SW480 (cell line): ENCODE results near the gene ARHGEF35.
"Not testable (repeated sequence)": the region's sequence is repeated elsewhere in the genome, so short reads cannot be mapped to it uniquely, and the experiment has no call there.

Experiments
- DNase-seq: peaks from one replicate; pipeline ENCODE4 v3.0.0-alpha.2; 2016; ENCODE audit warnings: low spot score

Gene ARHGEF35

GRCh38 chr7:144195212-144195872, at the start of gene ARHGEF35:
Gene ARHGEF35, minus strand, starts transcription at chr7:144195833. Its CDS starts 7,450 bp downstream, at chr7:144188383.
- DNase-seq = not testable (repeated sequence)

GRCh38 chr7:144245372-144245771, 49.7 kb upstream of the ARHGEF35 start:
- DNase-seq = not testable (repeated sequence)

DNA sequence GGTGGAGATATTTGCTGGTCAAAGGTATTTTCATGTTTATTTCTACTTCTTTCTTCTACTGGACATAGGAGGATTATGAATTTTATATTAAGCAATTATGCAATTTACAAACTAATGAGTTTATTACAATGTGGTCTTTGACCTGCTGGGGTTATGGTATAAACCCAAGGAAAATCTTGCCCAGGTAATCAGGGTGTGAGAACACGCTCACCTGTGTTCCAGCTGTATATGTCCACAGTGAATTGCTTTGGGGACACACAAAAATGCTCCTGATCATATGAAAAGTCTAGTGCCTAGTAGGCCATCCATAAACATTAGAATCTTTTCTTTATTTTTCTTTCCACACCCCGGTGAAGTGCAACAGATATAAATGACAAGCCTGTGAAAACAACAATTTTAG, 43.7 kb upstream of the ARHGEF35 start, which contains the start of gene OR2A42:
TSS of gene OR2A42 (minus strand) at position 241 of the 400 bp plus-strand sequence. CDS start 6,762 bp downstream, outside the sequence.
- not testable (repeated sequence) for DNase-seq

GRCh38 chr7:144238530-144239082, 43.0 kb upstream of the ARHGEF35 start:
- DNase-seq = not testable (repeated sequence)

DNA sequence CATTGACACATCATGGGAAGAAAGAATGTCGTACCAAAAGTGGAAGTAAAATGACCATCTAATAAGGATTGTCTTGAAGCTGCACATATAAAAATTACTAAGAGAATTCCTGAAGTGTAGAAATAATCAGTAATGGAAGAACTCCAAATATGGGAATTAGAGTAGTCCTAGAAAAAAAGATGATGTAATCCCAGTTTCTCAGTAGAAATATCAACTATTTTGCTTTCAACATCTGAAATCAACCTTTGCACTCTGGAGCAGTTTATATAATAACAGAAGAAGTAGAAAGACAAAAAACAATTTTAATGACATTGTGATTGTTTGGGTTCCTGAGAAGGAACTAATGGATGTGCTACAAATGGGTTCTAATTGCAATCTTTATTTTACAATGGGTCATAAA, 37.4 kb upstream of the ARHGEF35 start:
- DNase-seq = not testable (repeated sequence)

DNA sequence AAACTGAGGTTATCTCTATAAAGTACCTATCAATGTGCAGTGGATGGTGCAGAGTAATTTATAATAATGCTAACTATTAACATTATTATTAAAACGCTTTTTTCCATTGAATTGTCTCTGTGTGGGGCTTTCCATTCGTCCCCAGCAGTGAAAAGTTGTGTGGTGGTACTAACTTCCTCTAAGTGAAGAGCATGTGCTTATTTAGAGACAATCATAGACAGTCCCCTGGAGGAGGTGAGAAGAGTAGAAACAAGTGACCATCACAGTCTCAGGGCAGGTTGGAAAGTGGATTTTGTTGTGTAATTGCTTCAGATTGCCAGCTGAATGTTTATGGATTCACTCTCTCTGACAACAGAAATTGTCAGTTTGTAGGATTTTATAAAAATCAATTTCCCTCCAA, 35.4 kb upstream of the ARHGEF35 start:
- not testable (repeated sequence) for DNase-seq

- DNase-seq = not testable (repeated sequence)
Observed at GRCh38 chr7:144228810-144229209, 33.2 kb upstream of the ARHGEF35 start.

DNA sequence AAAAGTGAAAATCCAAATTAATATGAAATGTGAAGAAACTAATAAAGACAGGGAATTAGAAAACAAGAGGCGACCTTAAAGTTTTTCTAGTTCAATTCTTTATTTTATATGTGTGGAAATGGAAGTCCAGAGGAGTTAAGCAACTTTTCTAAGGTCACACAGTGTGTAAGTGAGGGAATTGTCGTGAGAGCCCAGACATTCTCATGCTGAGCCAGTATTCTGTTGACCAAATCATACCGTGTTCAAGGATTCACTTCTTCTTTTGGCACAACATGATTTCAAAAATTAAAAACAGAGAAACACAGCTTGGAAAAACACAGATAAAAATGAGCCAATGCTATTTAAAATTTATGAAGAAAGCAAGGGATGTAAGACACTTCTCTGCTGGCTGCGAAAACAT, 31.2 kb upstream of the ARHGEF35 start:
- DNase-seq = not testable (repeated sequence)

DNA sequence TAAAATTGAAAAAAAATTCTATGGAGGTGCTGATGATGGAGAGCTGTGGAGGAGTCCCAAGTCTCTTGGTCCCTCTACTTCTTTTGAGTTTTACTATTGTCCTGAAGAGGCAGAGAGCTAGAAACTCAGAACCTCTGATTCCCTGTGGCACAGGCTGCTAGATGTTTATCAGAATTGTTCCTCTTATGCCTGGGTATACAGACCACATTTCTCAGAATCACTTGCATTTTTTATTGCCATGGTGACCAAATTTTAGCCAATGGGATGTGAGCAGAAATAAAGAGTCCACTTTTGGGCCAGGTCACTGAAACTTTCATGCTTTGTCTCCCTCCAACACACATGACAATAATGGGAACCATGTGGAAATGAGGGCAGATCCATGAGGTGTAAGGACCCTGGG, 28.0 kb upstream of the ARHGEF35 start:
- not testable (repeated sequence) for DNase-seq

DNA sequence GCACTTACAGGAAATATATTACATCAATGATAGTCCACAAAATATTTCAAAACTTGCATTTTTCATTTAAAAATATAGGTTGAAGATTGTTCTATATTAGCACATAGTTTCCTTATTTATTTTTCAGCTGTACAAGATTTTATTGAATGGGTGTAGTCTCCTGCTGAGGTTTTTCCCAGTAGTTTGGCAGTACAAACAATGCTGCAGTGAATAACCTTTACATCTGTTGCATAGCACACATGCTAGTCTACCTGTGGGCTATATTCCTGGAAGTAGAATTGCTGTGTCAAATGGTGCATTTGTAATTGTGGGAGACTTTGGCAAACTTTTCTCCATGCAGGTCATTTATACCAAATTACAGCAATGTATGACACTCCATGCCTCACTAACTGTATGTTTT, 24.9 kb upstream of the ARHGEF35 start:
- DNase-seq = not testable (repeated sequence)

DNA sequence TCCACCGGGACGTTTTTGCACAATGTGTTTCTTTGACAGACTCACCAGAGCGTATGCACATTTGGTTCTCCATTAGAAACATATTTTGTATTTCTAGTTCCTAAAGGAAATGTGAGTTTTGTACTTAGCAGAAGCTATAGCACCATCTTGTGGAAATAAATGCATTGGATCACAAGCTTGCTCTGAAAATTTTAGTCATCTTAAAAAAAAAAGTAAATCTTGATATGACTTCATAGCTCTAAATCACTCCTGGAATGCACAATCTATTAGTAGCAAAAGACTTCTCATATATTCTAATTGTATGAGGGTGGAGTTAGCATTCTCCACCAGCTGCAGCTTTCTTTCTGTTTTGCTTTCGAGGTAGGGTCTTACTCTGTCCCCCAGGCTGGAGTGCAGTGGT, 23.5 kb upstream of the ARHGEF35 start:
- not testable (repeated sequence) for DNase-seq

GRCh38 chr7:144218581-144218980, 22.9 kb upstream of the ARHGEF35 start:
- not testable (repeated sequence) for DNase-seq

GRCh38 chr7:144217200-144217599, 21.6 kb upstream of the ARHGEF35 start:
- not testable (repeated sequence) for DNase-seq

- not testable (repeated sequence) for DNase-seq
Observed at GRCh38 chr7:144205306-144205705, 9.7 kb upstream of the ARHGEF35 start.

GRCh38 chr7:144203086-144203485, 7.5 kb upstream of the ARHGEF35 start:
- not testable (repeated sequence) for DNase-seq

- not testable (repeated sequence) for DNase-seq
Observed at GRCh38 chr7:144201978-144202377, 6.3 kb upstream of the ARHGEF35 start.

DNA sequence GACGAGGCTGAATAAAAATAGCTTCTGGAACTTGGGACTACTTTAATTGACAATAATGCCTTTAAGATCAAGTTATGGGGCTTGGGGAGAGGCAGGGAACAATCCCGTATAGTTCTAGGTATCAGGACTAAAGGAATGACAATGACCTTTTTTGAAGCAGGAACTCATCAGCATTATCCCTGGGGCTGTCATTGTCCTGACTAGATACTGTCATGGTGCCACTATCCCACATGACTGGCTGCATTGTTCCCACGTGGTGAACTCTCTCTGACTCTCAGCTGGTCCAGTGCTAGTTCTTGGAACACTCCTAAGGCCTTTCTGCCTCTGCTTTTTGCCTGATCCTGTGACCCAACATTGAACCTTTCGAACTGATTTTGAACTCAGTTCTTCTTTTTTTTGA, 3.3 kb upstream of the ARHGEF35 start:
- DNase-seq = not testable (repeated sequence)

DNA sequence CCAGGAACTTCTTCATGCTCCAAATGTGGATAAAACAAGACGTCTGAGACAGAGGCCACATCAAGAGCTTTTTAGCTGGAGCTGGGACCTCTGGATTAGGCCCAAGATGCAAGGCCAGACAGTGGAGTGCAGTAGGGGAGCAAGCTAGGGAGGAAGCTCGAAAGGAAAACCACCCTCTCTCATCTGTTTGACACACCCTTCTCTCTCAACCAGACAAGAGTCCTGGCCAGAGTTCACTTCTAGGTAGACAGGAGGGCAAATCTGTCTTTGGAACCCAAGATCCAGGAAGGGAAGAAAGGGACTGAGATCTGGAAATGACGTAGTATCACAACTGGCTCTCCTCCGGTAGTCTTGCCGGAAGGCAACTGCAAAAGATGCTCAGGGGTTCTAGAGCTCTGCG, 1.2 kb downstream of the ARHGEF35 start:
- not testable (repeated sequence) for DNase-seq

DNA sequence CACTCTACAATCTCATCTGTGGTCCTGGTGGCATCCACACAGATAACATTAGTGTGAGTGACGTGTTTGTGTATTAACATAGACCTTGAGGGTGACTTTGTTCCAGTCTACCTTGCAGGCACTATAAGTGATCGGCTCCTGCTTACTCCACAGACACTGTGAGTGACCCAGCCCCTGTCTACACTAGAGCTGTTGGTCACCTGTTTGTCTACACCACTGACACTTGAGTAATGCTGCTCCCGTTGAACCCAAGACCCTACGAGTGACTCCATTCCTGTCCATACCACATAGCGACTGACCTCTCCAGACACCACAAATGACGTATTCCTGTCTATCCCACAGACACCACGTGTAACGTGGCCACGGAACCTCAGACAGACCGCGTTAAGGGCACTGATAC, 1.9 kb downstream of the ARHGEF35 start:
- not testable (repeated sequence) for DNase-seq

- DNase-seq = not testable (repeated sequence)
Observed at GRCh38 chr7:144188578-144189171, 7.0 kb downstream of the ARHGEF35 start.

- not testable (repeated sequence) for DNase-seq
Observed at GRCh38 chr7:144187848-144188247, 7.8 kb downstream of the ARHGEF35 start.

DNA sequence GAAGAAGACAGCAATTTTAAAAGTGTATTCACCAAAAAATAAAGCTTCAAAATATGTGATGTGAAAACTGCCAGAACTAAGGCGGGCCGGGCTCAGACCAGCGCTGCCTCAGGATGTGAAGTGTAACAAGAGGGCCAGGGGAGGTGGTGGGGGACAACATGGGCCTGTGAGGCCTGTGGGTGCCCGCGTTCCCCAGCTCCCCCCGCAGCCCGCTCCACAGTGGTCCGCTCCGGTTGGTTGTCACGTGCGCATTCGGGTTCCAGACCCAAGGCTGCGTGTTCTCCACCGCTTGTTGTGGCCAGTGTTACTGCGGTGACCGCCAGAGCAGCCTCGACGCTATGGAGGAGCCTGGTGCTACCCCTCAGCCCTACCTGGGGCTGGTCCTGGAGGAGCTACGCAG, 12.5 kb downstream of the ARHGEF35 start, which contains the start of gene CTAGE4:
TSS of gene CTAGE4 (plus strand) at position 301 of the 400 bp plus-strand sequence. CDS start at position 339, 38 bp downstream.
- DNase-seq = not testable (repeated sequence)

GRCh38 chr7:144179165-144179479, 16.5 kb downstream of the ARHGEF35 start:
- not testable (repeated sequence) for DNase-seq
